Sigmoid colon (tissue), 7 donors: ENCODE results near the gene MIPEP. TPM values are rescaled to one million over a fixed set of nuclear protein-coding genes. Genes with fewer than 3 reads are reported as not detected.

Experiments used
- DNase-seq: peaks from one replicate; pipeline ENCODE4 v3.0.0-alpha.2; 2019
- H3K27ac ChIP-seq, 4 donors: fragments of 200-600 bp; sonication (generic); one replicate each; pipeline ENCODE4 v1.5.1; 2016 to 2019; ENCODE audit warnings: mild to moderate bottlenecking in 1 of 4
- H3K27me3 ChIP-seq, 3 donors: fragments of 200-600 bp; sonication (generic); one replicate each; pipeline ENCODE4 v1.5.1; 2019; ENCODE audit warnings: mild to moderate bottlenecking in 1 of 3
- H3K36me3 ChIP-seq, 4 donors: fragments of 200-600 bp; sonication (generic); one replicate each; pipeline ENCODE4 v1.5.1; 2016 to 2019
- H3K4me1 ChIP-seq, 4 donors: fragments of 200-600 bp; sonication (generic); one replicate each; pipeline ENCODE4 v1.5.1; 2017 to 2019
- H3K4me3 ChIP-seq, 4 donors: fragments of 200-600 bp; sonication (generic); one replicate each; pipeline ENCODE4 v1.5.1; 2017 to 2019; ENCODE audit warnings: mild to moderate bottlenecking in 2 of 4, moderate library complexity in 1 of 4
- H3K9me3 ChIP-seq, 4 donors: fragments of 200-600 bp in 3 of 4; sonication (generic) in 3 of 4; one replicate each; pipeline versions ENCODE4 v1.5.1 to v1.6.1; 2013 to 2019
- CTCF ChIP-seq, 4 experiments: fragments of 450-650 bp in 3 of 4; fragments of 200-600 bp in 1 of 4; IDR thresholded peaks; one replicate each; pipeline ENCODE4 v1.5.1; 2016 to 2019; ENCODE audit warnings: antibody characterized with exemption in 4 of 4, mild to moderate bottlenecking in 3 of 4, moderate library complexity in 2 of 4
- EP300 ChIP-seq, 4 donors: sonication (generic); formaldehyde crosslinking; IDR thresholded peaks; one replicate each; pipeline ENCODE4 v1.6.1; 2017; ENCODE audit warnings: antibody characterized with exemption in 4 of 4
- POLR2A ChIP-seq, 2 donors: fragments of 450-650 bp; IDR thresholded peaks; one replicate each; pipeline ENCODE4 v1.6.1; 2016; ENCODE audit warnings: antibody characterized with exemption in 2 of 2, mild to moderate bottlenecking in 2 of 2, moderate library complexity in 2 of 2
- POLR2AphosphoS5 ChIP-seq, 4 donors: sonication (generic); formaldehyde crosslinking; IDR thresholded peaks; one replicate each; pipeline ENCODE4 v1.6.1; 2017; ENCODE audit warnings: antibody characterized with exemption in 4 of 4
- WGBS, 2 donors: extraction: QIAGEN DNeasy Blood & Tissue Kit; methylation state at CpG; one replicate each; pipeline ENCODE4 v1.1.7; 2013; 5-methylcytosine and 5-hydroxymethylcytosine counted together
- intact Hi-C: fragments of 100-400 bp; cut with DNase I; formaldehyde crosslinking; loops from one replicate; pipeline ENCODE4 v1.15.1; 2023
- polyA plus RNA-seq, 3 donors: library from polyadenylated mRNA; stranded (reverse); fragments of 200-250 nt; gene quantifications; one replicate each; pipeline ENCODE4 v1.2.3, GENCODE V29; 2013
- total RNA-seq, 4 donors: library from RNA; depleted of rRNA; stranded (reverse); fragments of >200 nt; gene quantifications; one replicate each; pipeline ENCODE4 v1.1.0, GENCODE V29; 2016
- donor health status: healthy with polysubstance abuse.
- donor health status: Bipolar disorder and iron deficiency.
- donor health status: healthy.

Gene MIPEP
- total and polyA plus RNA-seq, 7 donors, result 10.7 to 20.5 (median 11.4) TPM

DNA sequence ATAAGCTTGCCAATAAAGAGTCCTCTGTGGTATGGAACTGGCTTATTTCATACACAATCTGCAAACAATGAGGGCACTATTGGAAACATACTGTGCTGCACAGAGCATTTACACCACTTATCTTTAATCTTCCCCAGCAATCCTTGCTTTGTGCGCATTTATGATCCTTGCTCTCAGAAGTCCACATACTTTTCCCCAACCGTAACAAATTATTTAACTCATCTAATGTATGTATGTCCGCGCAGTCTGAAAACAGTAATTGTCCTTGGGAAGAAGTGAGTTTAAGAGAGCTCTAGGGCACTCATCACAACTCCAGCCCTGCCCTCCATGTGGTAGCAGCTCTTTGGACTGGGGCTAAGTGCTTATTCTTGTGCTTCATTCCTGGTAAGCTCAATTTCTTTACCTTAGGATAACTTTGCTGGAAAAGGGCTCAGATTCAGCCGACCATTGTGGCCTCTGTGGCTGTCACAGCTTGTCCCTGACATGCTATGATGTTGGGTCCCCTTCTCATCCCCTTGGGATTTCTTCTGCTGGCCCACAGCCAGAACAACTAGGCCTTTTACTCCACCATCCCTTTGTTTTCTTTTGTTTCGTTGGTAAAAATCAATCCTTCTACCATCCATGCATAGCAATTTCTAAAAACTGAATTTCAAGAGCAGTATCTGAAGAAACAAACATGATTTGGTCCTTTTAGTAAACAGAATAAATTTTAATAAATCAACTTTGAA is 166.3 kb downstream of the MIPEP start:
- Histone ChIP-seq H3K36me3 (no peaks in the 10 kb centered on the region), H3K9me3 (no peaks in the 10 kb centered on the region), H3K4me3 (no peak overlapping the region), H3K27ac (no peak overlapping the region), H3K27me3 (no peaks in the 10 kb centered on the region), H3K4me1 (peaks cover 0 to 6% (median 0%) of the 10 kb centered on the region in 4 donors)
- WGBS, 2 donors, result 89 to 91% methylated on average over 6 of the region's 6 CpGs
- intact Hi-C loops, result no loop called here
- no peak for TF ChIP-seq CTCF (IDR thresholded peaks at IDR 0.05)
- no peak for TF ChIP-seq EP300 (IDR thresholded peaks at IDR 0.05)
- TF ChIP-seq POLR2A (IDR thresholded peaks at IDR 0.05), result no peak
- TF ChIP-seq POLR2AphosphoS5 (IDR thresholded peaks at IDR 0.05), result no peak
- no peak for DNase-seq

DNA sequence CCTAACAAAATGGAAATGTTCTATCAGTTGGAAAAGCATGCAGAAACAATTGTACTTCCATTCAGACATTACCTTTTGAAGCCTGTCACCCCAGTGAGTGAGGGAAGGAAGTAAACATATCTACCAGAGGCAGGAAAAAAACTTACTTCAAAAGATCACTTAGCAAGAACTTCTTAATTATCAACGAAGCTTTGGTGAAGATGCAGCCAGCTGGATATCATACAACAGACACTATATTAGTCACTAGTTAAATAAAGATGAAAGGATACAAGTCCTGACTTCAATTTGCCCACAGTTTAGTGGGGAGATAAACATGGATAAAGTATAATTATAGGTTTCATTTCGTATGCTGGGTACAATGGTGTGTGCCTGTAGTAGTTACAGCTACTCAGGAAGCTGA is 170.2 kb downstream of the MIPEP start:
- no peak overlapping the region for H3K27ac ChIP-seq
- peaks cover 0 to 6% (median 0%) of the 10 kb centered on the region in 4 donors for H3K4me1 ChIP-seq
- no peaks in the 10 kb centered on the region for H3K27me3 ChIP-seq
- H3K9me3 ChIP-seq, result no peaks in the 10 kb centered on the region
- no peaks in the 10 kb centered on the region for H3K36me3 ChIP-seq
- no peak for TF ChIP-seq EP300 (IDR thresholded peaks at IDR 0.05)
- TF ChIP-seq CTCF (IDR thresholded peaks at IDR 0.05), result no peak
- no peak for TF ChIP-seq POLR2AphosphoS5 (IDR thresholded peaks at IDR 0.05)
- TF ChIP-seq POLR2A (IDR thresholded peaks at IDR 0.05), result no peak
- intact Hi-C loops, result no loop called here
- DNase-seq, result no peak
- H3K4me3 ChIP-seq, result no peak overlapping the region
- 25 to 42% methylated on average over 2 of the region's 2 CpGs for WGBS, 2 donors

DNA sequence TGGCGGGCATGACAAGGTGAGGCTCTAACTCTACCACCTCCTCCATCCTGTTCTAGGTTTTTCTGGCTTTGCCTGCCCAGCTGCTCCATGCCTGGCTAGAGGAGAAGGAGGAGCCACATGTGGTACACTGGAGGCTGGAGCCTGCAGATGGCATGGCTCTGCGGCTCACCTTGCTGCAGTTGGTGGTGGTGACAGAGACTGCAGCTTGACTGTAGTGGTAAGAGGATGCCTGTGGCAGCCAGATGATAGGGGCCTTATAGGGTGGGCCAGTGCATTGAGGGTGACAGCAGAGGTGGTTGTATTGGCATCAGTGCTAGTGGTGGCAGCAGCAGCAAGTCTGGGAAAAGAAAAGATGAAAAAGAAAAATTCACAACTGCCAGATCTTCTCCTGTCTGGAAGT is 172.8 kb downstream of the MIPEP start:
- no peak overlapping the region for H3K4me3 ChIP-seq
- intact Hi-C loops, result no loop called here
- H3K4me1 ChIP-seq, result no peaks in the 10 kb centered on the region
- H3K36me3 ChIP-seq, result no peaks in the 10 kb centered on the region
- H3K9me3 ChIP-seq, result no peaks in the 10 kb centered on the region
- TF ChIP-seq CTCF (IDR thresholded peaks at IDR 0.05) (no peak), POLR2AphosphoS5 (IDR thresholded peaks at IDR 0.05) (no peak), EP300 (IDR thresholded peaks at IDR 0.05) (no peak), POLR2A (IDR thresholded peaks at IDR 0.05) (no peak)
- no peak overlapping the region for H3K27ac ChIP-seq
- 94 to 96% methylated on average over 2 of the region's 2 CpGs for WGBS, 2 donors
- no peak for DNase-seq
- no peaks in the 10 kb centered on the region for H3K27me3 ChIP-seq

DNA sequence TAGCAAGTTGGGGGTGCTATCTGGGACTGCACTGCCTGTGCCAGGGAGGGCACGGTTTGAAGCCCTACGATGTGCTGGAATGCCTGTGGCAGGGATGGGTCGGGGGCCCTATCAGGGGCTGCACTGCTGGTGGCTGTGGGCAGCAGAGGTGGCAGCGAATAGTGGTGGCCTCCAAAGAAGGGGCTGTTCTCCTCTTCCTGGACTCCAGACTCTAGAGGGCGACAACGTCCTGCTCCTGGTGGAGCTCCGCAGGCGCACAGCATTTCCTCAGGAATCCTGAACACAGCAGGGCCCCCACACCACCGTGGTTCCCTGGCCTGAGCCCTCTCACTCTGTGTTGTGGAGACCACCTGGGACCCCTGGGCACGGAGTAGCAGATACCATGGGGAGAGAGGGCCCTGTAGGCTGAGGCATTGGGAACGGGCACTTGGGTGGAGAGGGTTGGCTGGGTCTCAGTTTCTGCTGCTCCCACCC is 173.4 kb downstream of the MIPEP start:
- 85 to 89% methylated on average over 11 of the region's 11 CpGs for WGBS, 2 donors
- Histone ChIP-seq H3K9me3 (no peaks in the 10 kb centered on the region), H3K27ac (no peak overlapping the region), H3K4me1 (no peaks in the 10 kb centered on the region), H3K36me3 (no peaks in the 10 kb centered on the region), H3K4me3 (no peak overlapping the region), H3K27me3 (no peaks in the 10 kb centered on the region)
- no peak for DNase-seq
- TF ChIP-seq CTCF (IDR thresholded peaks at IDR 0.05) (no peak), POLR2AphosphoS5 (IDR thresholded peaks at IDR 0.05) (no peak), POLR2A (IDR thresholded peaks at IDR 0.05) (no peak), EP300 (IDR thresholded peaks at IDR 0.05) (no peak)
- intact Hi-C loops, result no loop called here
